GM11168 (cell line): ENCODE measurements around the gene GIMAP8.

Experiments
- in situ Hi-C: fragments of 300-500 bp; cut with MboI; formaldehyde crosslinking; loops from one replicate; pipeline ENCODE4 v1.12.0; 2022; ENCODE audit warnings: low sequenced_read_pairs; ENCODE audit not compliant: unreplicated experiment

GIMAP8 gene

GRCh38 chr7:150432915-150433892 lies 17.2 kb upstream of the GIMAP8 start:
- in situ Hi-C loops = no loop called here

- in situ Hi-C loops = no loop called here
Observed at GRCh38 chr7:150434240-150434639, 16.2 kb upstream of the GIMAP8 start.

- in situ Hi-C loops = no loop called here
Observed at GRCh38 chr7:150435047-150435389, 15.4 kb upstream of the GIMAP8 start.

GRCh38 chr7:150435390-150436073 lies 14.9 kb upstream of the GIMAP8 start:
- in situ Hi-C loops = no loop called here

GRCh38 chr7:150439967-150440366 lies 10.5 kb upstream of the GIMAP8 start:
- in situ Hi-C loops = loop anchor here (10.0 kb wide), 1 partner anchor 305 kb away; no protein-coding TSS in a partner anchor

GRCh38 chr7:150441524-150441923 lies 8.9 kb upstream of the GIMAP8 start:
- in situ Hi-C loops = loop anchor here (10.0 kb wide), 1 partner anchor 303 kb away; no protein-coding TSS in a partner anchor

- in situ Hi-C loops = loop anchor here (10.0 kb wide), 1 partner anchor 302 kb away; no protein-coding TSS in a partner anchor
Observed at GRCh38 chr7:150442811-150443210, 7.6 kb upstream of the GIMAP8 start.

- in situ Hi-C loops = loop anchor here (10.0 kb wide), 1 partner anchor 301 kb away; no protein-coding TSS in a partner anchor
Observed at GRCh38 chr7:150443793-150444540, 6.5 kb upstream of the GIMAP8 start.

- in situ Hi-C loops = loop anchor here (10.0 kb wide), 1 partner anchor 300 kb away; no protein-coding TSS in a partner anchor
Observed at GRCh38 chr7:150444674-150445365, 5.6 kb upstream of the GIMAP8 start.

GRCh38 chr7:150446288-150446938 lies 4.0 kb upstream of the GIMAP8 start:
- in situ Hi-C loops = loop anchor here (10.0 kb wide), 1 partner anchor 298 kb away; no protein-coding TSS in a partner anchor

- in situ Hi-C loops = loop anchor here (10.0 kb wide), 1 partner anchor 297 kb away; no protein-coding TSS in a partner anchor
Observed at GRCh38 chr7:150447966-150448788, 2.3 kb upstream of the GIMAP8 start.

- in situ Hi-C loops = loop anchor here (10.0 kb wide), 1 partner anchor 296 kb away; no protein-coding TSS in a partner anchor
Observed at GRCh38 chr7:150448789-150449147, 1.7 kb upstream of the GIMAP8 start.

- in situ Hi-C loops = loop anchor here (10.0 kb wide), 1 partner anchor 295 kb away; no protein-coding TSS in a partner anchor
Observed at GRCh38 chr7:150449206-150449952, 1.1 kb upstream of the GIMAP8 start.

- in situ Hi-C loops = no loop called here
Observed at GRCh38 chr7:150451097-150451793, 815 bp downstream of the GIMAP8 start.

- in situ Hi-C loops = no loop called here
Observed at GRCh38 chr7:150451833-150452461, 1.5 kb downstream of the GIMAP8 start.

- in situ Hi-C loops = no loop called here
Observed at GRCh38 chr7:150453181-150453580, 2.8 kb downstream of the GIMAP8 start.
